ENCODE data around the gene UTS2. TPM values are rescaled to one million over a fixed set of nuclear protein-coding genes. Genes with fewer than 3 reads are reported as not detected.

UTS2 gene
- total and polyA plus RNA-seq, 2 of the 8 experiments (the other 6 are each of a cell fraction or from before 2014, with no cell fraction given), result not detected

DNA sequence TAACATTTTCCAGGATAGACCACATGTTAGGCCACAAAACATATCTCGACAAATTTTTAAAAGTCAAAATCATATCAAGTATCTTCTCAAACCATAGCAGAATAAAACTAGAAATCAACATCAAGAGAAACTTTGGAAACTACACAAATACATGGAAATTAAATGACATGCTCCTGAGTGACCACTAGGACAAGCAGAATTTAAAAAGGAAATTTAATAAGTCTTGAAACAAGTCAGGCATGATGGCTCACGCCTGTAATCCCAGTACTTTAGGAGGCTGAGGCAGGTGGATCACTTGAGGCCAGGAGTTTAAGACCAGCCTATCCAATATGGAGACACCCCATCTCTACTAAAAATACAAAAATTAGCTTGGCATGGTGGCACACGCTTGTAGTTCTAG lies 26.4 kb upstream of the UTS2 start:
- Histone ChIP-seq H3K56ac (replicated peaks; ENCODE audit: insufficient read length, low read depth, low read length) (no peak overlapping the region), H2BK12ac (ENCODE audit: low read depth, low read length) (no peak overlapping the region), H4K91ac (replicated peaks; ENCODE audit: insufficient read length, low read length) (no peak overlapping the region), H2AK5ac (ENCODE audit: low read depth, low read length) (no peak overlapping the region), H3K4ac (replicated peaks; ENCODE audit: insufficient read length, low read depth, low read length) (no peak overlapping the region), H2AFZ (ENCODE audit: low read length) (no peak overlapping the region), H3K23ac (ENCODE audit: insufficient read length) (no peak overlapping the region), H2BK15ac (ENCODE audit: low read length) (no peak overlapping the region), H2BK5ac (ENCODE audit: low read depth, low read length) (no peak overlapping the region), H2BK120ac (replicated peaks; ENCODE audit: low read depth, low read length) (no peak overlapping the region), H3K79me1 (ENCODE audit: low read depth, low read length) (no peaks in the 10 kb centered on the region), H3K36me3 (ENCODE audit: control insufficient read depth in 2 of 4, insufficient read depth in 4 of 4, low read length in 3 of 4) (no peaks in the 10 kb centered on the region), H3K18ac (ENCODE audit: extremely low read depth, low read length) (no peak overlapping the region), H3K23me2 (ENCODE audit: low read depth, low read length) (no peaks in the 10 kb centered on the region), H3K79me2 (ENCODE audit: control insufficient read depth in 1 of 2, insufficient read depth in 2 of 2, low read length in 2 of 2) (no peaks in the 10 kb centered on the region), H3K27ac (ENCODE audit: low read depth, low read length) (no peak overlapping the region), H3K9ac (replicated peaks in 1 of 4; ENCODE audit: extremely low read depth in 1 of 4, low read depth in 3 of 4, low read length in 3 of 4) (no peak overlapping the region), H3K27me3 (replicated peaks in 1 of 4; ENCODE audit: control insufficient read depth in 3 of 4, extremely low read depth in 1 of 4, insufficient read depth in 3 of 4, low read length in 3 of 4) (no peaks in the 10 kb centered on the region), H2BK20ac (ENCODE audit: low read length) (no peak overlapping the region), H3K4me3 (ENCODE audit: extremely low read depth in 1 of 4, insufficient read depth in 2 of 4, low read depth in 3 of 4, low read length in 4 of 4) (no peak overlapping the region), H3K4me2 (ENCODE audit: insufficient read depth in 1 of 2, low read depth in 2 of 2, low read length in 2 of 2) (no peak overlapping the region), H4K5ac (ENCODE audit: insufficient read length, low read depth, low read length) (no peak overlapping the region), H4K20me1 (replicated peaks in 1 of 2; ENCODE audit: control insufficient read depth in 1 of 2, insufficient read depth in 2 of 2, low read length in 2 of 2) (no peaks in the 10 kb centered on the region), H3K4me1 (replicated peaks in 1 of 4; ENCODE audit: control insufficient read depth in 3 of 4, insufficient read depth in 4 of 4, low read length in 3 of 4) (no peaks in the 10 kb centered on the region), H3K14ac (ENCODE audit: insufficient read length) (no peak overlapping the region), H4K8ac (ENCODE audit: extremely low read depth, insufficient read depth, low read length) (no peak overlapping the region), H3K9me3 (ENCODE audit: insufficient read depth in 2 of 2, low read depth in 1 of 2, low read length in 1 of 2) (no peaks in the 10 kb centered on the region)
- TF ChIP-seq JUND (IDR thresholded peaks at IDR 0.05; ENCODE audit: low read length) (no peak), GABPA (IDR thresholded peaks at IDR 0.05; ENCODE audit: borderline replicate concordance, insufficient read depth, low read length) (no peak), BCL11A (IDR thresholded peaks at IDR 0.05; ENCODE audit: low read depth in 2 of 2, low read length in 2 of 2) (no peak), SP2 (IDR thresholded peaks at IDR 0.05; ENCODE audit: low read length) (no peak), RAD21 (IDR thresholded peaks at IDR 0.05 in 1 of 2, conservative IDR thresholded peaks at IDR 0.05 in 1 of 2; ENCODE audit: low read depth in 2 of 2, low read length in 2 of 2) (no peak), CHD2 (IDR thresholded peaks at IDR 0.05; ENCODE audit: low read length) (no peak), YY1 (IDR thresholded peaks at IDR 0.05; ENCODE audit: low read depth, low read length) (no peak), ASH2L (IDR thresholded peaks at IDR 0.05; ENCODE audit: low read length) (no peak), POU5F1 (IDR thresholded peaks at IDR 0.05; ENCODE audit: low read depth, low read length) (no peak), RXRA (IDR thresholded peaks at IDR 0.05; ENCODE audit: insufficient read depth, low read depth, low read length) (no peak), TBP (IDR thresholded peaks at IDR 0.05; ENCODE audit: low read depth, low read length) (no peak), CTBP2 (IDR thresholded peaks at IDR 0.05; ENCODE audit: borderline replicate concordance, insufficient read depth, insufficient read length, low read length) (no peak)
- TF ChIP-seq, protein P1, sequence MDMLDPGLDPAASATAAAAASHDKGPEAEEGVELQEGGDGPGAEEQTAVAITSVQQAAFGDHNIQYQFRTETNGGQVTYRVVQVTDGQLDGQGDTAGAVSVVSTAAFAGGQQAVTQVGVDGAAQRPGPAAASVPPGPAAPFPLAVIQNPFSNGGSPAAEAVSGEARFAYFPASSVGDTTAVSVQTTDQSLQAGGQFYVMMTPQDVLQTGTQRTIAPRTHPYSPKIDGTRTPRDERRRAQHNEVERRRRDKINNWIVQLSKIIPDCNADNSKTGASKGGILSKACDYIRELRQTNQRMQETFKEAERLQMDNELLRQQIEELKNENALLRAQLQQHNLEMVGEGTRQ (IDR thresholded peaks at IDR 0.05; ENCODE audit: low read length), result no peak
- ChIA-PET CTCF (ENCODE audit: partially characterized antibody) (interaction anchor here (0.6 to 1.3 kb wide), 2 partner anchors 9 to 11 kb away, joined by 3 to 5 read pairs; no protein-coding TSS in a partner anchor), POLR2A (ENCODE audit: partially characterized antibody) (no interaction called here)
- no peak for FAIRE-seq
- WGBS, 2 experiments (ENCODE audit: extremely low coverage in 1 of 2, insufficient coverage in 1 of 2, insufficient read length in 1 of 2, insufficient replicate concordance in 2 of 2, low coverage in 1 of 2, low lambda C conversion rate in 2 of 2, missing lambda C conversion rate in 1 of 2), result 87% methylated on average over 3 of the region's 3 CpGs; no CpG with 5 or more reads in 1 of the 2 experiments
- DNase-seq (ENCODE audit: low read depth in 1 of 2, low spot score in 2 of 2), result no peak
